Neuronal stem cell (in vitro differentiated cells): ENCODE data around the gene NEK2.
"Not testable (repeated sequence)": the region's sequence is repeated elsewhere in the genome, so short reads cannot be mapped to it uniquely, and the experiment has no call there.

Source experiments
- DNase-seq: peaks from one replicate; pipeline ENCODE4 v3.0.0-alpha.2; 2013; ENCODE audit warnings: low spot score
- H2AFZ ChIP-seq: one replicate; pipeline ENCODE4 v1.6.1; 2013; ENCODE audit warnings: mild to moderate bottlenecking, low read length, inconsistent platforms
- H2AK5ac ChIP-seq: 2 replicates; pipeline ENCODE4 v1.6.1; 2013; ENCODE audit warnings: low read depth, mild to moderate bottlenecking, inconsistent platforms, low read length, moderate library complexity, mixed read lengths
- H2BK120ac ChIP-seq: 2 replicates; pipeline ENCODE4 v1.6.1; 2013; ENCODE audit warnings: low read depth, mild to moderate bottlenecking, inconsistent platforms, low read length, moderate library complexity, mixed read lengths
- H2BK12ac ChIP-seq: one replicate; pipeline ENCODE4 v1.6.1; 2013; ENCODE audit warnings: low read length, inconsistent platforms
- H2BK15ac ChIP-seq: 2 replicates; pipeline ENCODE4 v1.6.1; 2013; ENCODE audit warnings: mild to moderate bottlenecking, low read length, inconsistent platforms, mixed read lengths
- H2BK5ac ChIP-seq: one replicate; pipeline ENCODE4 v1.6.1; 2013; ENCODE audit warnings: inconsistent platforms, mild to moderate bottlenecking, low read length, moderate library complexity
- H3K14ac ChIP-seq: one replicate; pipeline ENCODE4 v1.6.1; 2013; ENCODE audit warnings: low read length, inconsistent platforms
- H3K18ac ChIP-seq: 2 replicates; pipeline ENCODE4 v1.6.1; 2013; ENCODE audit warnings: low read length, inconsistent platforms
- H3K23ac ChIP-seq: 2 replicates; pipeline ENCODE4 v1.6.1; 2013; ENCODE audit warnings: low read depth, mild to moderate bottlenecking, mixed read lengths, low read length, inconsistent platforms; ENCODE audit not compliant: poor library complexity
- H3K27ac ChIP-seq: replicated peaks from 3 replicates; pipeline ENCODE4 v1.5.1; 2013; ENCODE audit warnings: low read length, inconsistent platforms
- H3K27me3 ChIP-seq, 3 experiments: 2 replicates each; pipeline ENCODE4 v1.6.1; 2013; ENCODE audit warnings: low read length in 3 of 3, mild to moderate bottlenecking in 2 of 3, inconsistent platforms in 1 of 3, low read depth in 1 of 3, mixed read lengths in 1 of 3, moderate library complexity in 1 of 3; ENCODE audit not compliant: control insufficient read depth in 3 of 3, insufficient read depth in 3 of 3
- H3K36me3 ChIP-seq, 2 donors: replicated peaks in 1 of 2; 2 replicates each; pipeline ENCODE4 v1.6.1; 2013; ENCODE audit warnings: low read length in 2 of 2; ENCODE audit not compliant: control insufficient read depth in 2 of 2, insufficient read depth in 2 of 2
- H3K4ac ChIP-seq: 2 replicates; pipeline ENCODE4 v1.6.1; 2013; ENCODE audit warnings: inconsistent platforms, mild to moderate bottlenecking, low read length, moderate library complexity
- H3K4me1 ChIP-seq, 2 donors: 1 replicate in 1 of 2; 2 replicates in 1 of 2; pipeline ENCODE4 v1.6.1; 2013; ENCODE audit warnings: low read length in 2 of 2, low read depth in 1 of 2; ENCODE audit not compliant: control insufficient read depth in 2 of 2, insufficient read depth in 1 of 2
- H3K4me2 ChIP-seq: one replicate; pipeline ENCODE4 v1.6.1; 2013; ENCODE audit warnings: mild to moderate bottlenecking, low read length, inconsistent platforms; ENCODE audit not compliant: insufficient read depth, poor library complexity, severe bottlenecking
- H3K4me3 ChIP-seq, 2 donors: 2 replicates each; pipeline ENCODE4 v1.5.1; 2013; ENCODE audit warnings: low read length in 2 of 2, mild to moderate bottlenecking in 2 of 2, inconsistent platforms in 1 of 2, moderate library complexity in 1 of 2
- H3K79me1 ChIP-seq: one replicate; pipeline ENCODE4 v1.6.1; 2013; ENCODE audit warnings: low read depth, mild to moderate bottlenecking, inconsistent platforms, low read length, moderate library complexity
- H3K9ac ChIP-seq: one replicate; pipeline ENCODE4 v1.6.1; 2013; ENCODE audit warnings: mild to moderate bottlenecking, low read depth, low read length, inconsistent platforms; ENCODE audit not compliant: poor library complexity
- H3K9me3 ChIP-seq, 2 donors: replicated peaks in 1 of 2; 2 replicates each; pipeline versions ENCODE3 to v1.6.1; 2013; ENCODE audit warnings: low read length in 2 of 2, mild to moderate bottlenecking in 2 of 2, inconsistent platforms in 1 of 2, low read depth in 1 of 2, mixed read lengths in 1 of 2, moderate library complexity in 1 of 2; ENCODE audit not compliant: control insufficient read depth in 2 of 2, insufficient read depth in 1 of 2
- H4K8ac ChIP-seq: one replicate; pipeline ENCODE4 v1.6.1; 2013; ENCODE audit warnings: low read depth, mild to moderate bottlenecking, inconsistent platforms, low read length, moderate library complexity
- H4K91ac ChIP-seq: one replicate; pipeline ENCODE4 v1.6.1; 2013; ENCODE audit warnings: low read length, low read depth, mild to moderate bottlenecking, inconsistent platforms; ENCODE audit not compliant: poor library complexity
- WGBS, 2 donors: extraction: QIAGEN DNeasy Blood & Tissue Kit; methylation state at CpG; one replicate each; pipeline ENCODE4 v1.1.7; 2013; ENCODE audit warnings: missing lambda C conversion rate in 2 of 2, mixed read lengths in 1 of 2; ENCODE audit not compliant: insufficient read length in 2 of 2, insufficient replicate concordance in 1 of 2; ENCODE audit errors: extremely low coverage in 2 of 2; 5-methylcytosine and 5-hydroxymethylcytosine counted together

The NEK2 gene

DNA sequence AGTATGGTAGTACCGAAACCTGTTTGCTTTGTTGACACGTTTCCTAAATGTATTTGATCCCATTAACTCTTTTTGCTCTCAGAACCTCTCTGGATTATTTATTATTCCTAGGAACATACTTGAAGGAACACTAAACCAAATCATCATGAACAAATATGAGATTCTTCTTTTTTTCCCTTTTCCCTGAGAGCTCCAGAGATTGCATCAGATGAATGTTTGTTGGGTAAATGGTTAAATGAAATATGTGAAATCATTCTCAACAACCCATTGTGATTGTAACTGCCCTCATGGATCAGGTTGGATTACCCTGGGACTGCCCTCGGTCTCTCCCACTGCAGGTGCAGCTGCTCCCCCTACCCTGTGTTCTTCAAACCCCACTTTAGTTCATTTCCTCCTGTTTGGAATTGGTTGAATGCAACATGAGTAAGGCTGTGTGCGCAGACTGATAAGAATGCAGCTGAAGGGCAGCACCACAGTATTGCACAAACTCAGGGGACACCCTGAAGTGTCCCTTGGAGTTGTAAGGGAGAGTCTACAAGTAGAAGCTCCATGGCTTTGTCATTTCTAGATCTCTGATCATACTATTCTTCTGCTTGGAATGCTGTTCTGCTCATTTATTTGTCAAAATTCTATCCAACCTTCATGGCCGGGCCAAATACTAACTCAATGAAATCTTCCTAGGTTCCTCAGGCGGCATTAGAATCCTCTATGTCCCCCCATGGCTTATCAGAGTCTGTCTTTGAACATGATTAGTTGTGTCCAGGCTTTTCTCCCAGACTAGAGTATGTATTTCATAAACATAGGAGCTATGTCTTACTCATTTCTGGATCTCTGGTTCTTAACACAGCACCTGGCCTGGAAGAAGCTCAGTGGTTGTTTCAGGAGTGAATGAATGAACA is 47.1 kb upstream of the NEK2 start:
- no peak for DNase-seq
- Histone ChIP-seq H3K27ac (no peak overlapping the region), H3K4ac (no peak overlapping the region), H4K8ac (no peak overlapping the region), H2BK5ac (no peak overlapping the region), H4K91ac (no peak overlapping the region), H3K14ac (no peak overlapping the region), H2AK5ac (no peak overlapping the region), H3K4me3 (no peak overlapping the region), H2AFZ (no peak overlapping the region), H3K18ac (no peak overlapping the region), H3K79me1 (no peaks in the 10 kb centered on the region), H3K4me2 (no peak overlapping the region), H3K23ac (no peak overlapping the region), H3K4me1 (peaks cover 0 to 6% of the 10 kb centered on the region in 2 donors), H3K36me3 (no peaks in the 10 kb centered on the region), H2BK120ac (no peak overlapping the region), H3K27me3 (peaks cover 0 to 22% (median 2%) of the 10 kb centered on the region in 3 experiments), H3K9ac (no peak overlapping the region), H2BK12ac (no peak overlapping the region), H3K9me3 (no peaks in the 10 kb centered on the region), H2BK15ac (no peak overlapping the region)
- WGBS, 2 donors, result no CpG with 5 or more reads among the region's 6 CpGs

DNA sequence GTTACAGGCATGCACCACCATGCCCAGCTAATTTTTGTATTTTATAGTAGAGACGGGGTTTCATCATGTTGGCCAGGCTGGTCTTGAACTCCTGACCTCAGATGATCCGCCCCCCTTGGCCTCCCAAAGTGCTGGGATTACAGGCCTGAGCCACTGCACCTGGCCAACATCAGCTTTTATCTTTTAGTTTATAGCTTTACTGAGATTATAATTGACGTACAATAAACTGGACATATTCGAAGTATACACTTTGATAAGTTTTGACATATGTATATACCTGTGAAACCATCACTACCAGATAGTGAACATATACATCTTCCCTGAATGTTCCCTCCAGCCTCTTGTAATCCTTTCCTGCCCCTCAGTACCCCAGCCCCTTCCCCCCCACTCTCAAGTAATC is 41.1 kb upstream of the NEK2 start:
- H2AFZ ChIP-seq, H3K36me3 ChIP-seq, H3K27me3 ChIP-seq, H4K8ac ChIP-seq, H3K4me1 ChIP-seq, H2BK120ac ChIP-seq, H3K4me2 ChIP-seq, H3K9me3 ChIP-seq, H2BK5ac ChIP-seq, DNase-seq, H3K27ac ChIP-seq, H2BK12ac ChIP-seq, H3K18ac ChIP-seq, H3K9ac ChIP-seq, H3K79me1 ChIP-seq, H3K14ac ChIP-seq, H3K23ac ChIP-seq, H3K4ac ChIP-seq, H4K91ac ChIP-seq, H2AK5ac ChIP-seq, H2BK15ac ChIP-seq, H3K4me3 ChIP-seq: not testable (repeated sequence)
- WGBS, 2 donors, result no CpG with 5 or more reads among the region's 4 CpGs

DNA sequence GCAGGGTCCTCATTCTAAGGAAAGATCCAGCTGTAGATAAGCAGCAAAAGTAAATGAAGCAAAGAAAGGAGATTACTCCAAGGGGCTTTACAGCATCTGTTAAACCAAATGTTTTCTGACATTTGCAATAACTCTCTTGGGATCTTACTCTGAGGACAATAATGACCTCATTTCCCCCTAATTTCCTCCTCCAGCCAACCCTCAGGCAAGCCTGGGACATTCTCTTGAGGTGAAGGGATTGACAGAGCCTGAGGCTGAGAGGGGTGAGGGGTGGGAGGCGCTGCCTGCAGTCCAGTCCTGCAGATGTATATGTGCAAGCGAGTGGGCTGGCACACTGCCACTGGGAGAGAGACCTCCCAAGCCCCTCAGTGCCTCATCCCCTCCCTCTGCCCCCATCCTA is 40.5 kb upstream of the NEK2 start:
- Histone ChIP-seq H2BK15ac (no peak overlapping the region), H3K9me3 (no peaks in the 10 kb centered on the region), H2BK120ac (no peak overlapping the region), H3K4ac (no peak overlapping the region), H3K79me1 (no peaks in the 10 kb centered on the region), H3K18ac (no peak overlapping the region), H4K8ac (no peak overlapping the region), H2AK5ac (no peak overlapping the region), H3K23ac (no peak overlapping the region), H3K9ac (no peak overlapping the region), H4K91ac (no peak overlapping the region), H3K27me3 (no peaks in the 10 kb centered on the region), H3K4me3 (no peak overlapping the region), H3K4me1 (no peaks in the 10 kb centered on the region), H3K4me2 (no peak overlapping the region), H2AFZ (no peak overlapping the region), H3K27ac (no peak overlapping the region), H2BK12ac (no peak overlapping the region), H3K36me3 (no peaks in the 10 kb centered on the region), H3K14ac (no peak overlapping the region), H2BK5ac (no peak overlapping the region)
- WGBS, 2 donors, result no CpG with 5 or more reads among the region's 2 CpGs
- no peak for DNase-seq

DNA sequence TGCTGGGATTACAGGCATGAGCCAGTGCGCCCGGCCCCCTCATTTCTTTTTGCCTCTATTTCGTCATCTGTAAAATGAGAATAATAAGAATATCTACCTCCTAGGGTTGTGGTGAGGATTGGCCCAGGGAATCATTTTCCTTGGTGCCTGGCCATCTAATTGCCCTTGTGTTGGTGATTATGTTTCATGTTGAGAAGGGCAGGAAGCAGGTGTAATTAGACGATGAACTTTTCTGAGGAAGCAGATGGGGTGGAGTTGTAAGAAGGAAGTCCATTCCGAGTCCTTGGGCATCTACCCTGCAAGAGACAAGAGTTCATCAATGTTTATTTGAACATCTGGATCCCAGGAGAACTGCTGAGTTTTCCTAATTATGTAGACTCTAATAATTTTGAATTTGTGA is 38.7 kb upstream of the NEK2 start:
- no peak overlapping the region for H2AFZ ChIP-seq
- no peak for DNase-seq
- H2BK15ac ChIP-seq, result no peak overlapping the region
- no peak overlapping the region for H2AK5ac ChIP-seq
- H3K14ac ChIP-seq, result no peak overlapping the region
- no peak overlapping the region for H2BK120ac ChIP-seq
- no peak overlapping the region for H3K23ac ChIP-seq
- H3K18ac ChIP-seq, result no peak overlapping the region
- no peak overlapping the region for H3K4ac ChIP-seq
- H3K27ac ChIP-seq, result no peak overlapping the region
- H3K79me1 ChIP-seq, result no peaks in the 10 kb centered on the region
- H3K27me3 ChIP-seq, result no peaks in the 10 kb centered on the region
- no peak overlapping the region for H2BK12ac ChIP-seq
- no peak overlapping the region for H3K9ac ChIP-seq
- H3K4me2 ChIP-seq, result no peak overlapping the region
- no peaks in the 10 kb centered on the region for H3K36me3 ChIP-seq
- H3K9me3 ChIP-seq, result no peaks in the 10 kb centered on the region
- WGBS, 2 donors, result no CpG with 5 or more reads among the region's 5 CpGs
- no peaks in the 10 kb centered on the region for H3K4me1 ChIP-seq
- H2BK5ac ChIP-seq, result no peak overlapping the region
- H3K4me3 ChIP-seq, result no peak overlapping the region
- no peak overlapping the region for H4K8ac ChIP-seq
- no peak overlapping the region for H4K91ac ChIP-seq
